ENCODE data around the gene CCDC170. TPM values are rescaled to one million over a fixed set of nuclear protein-coding genes. Genes with fewer than 3 reads are reported as not detected.

Gene CCDC170
- total and polyA plus RNA-seq, 3 donors from 2014 or later: 3.1 to 9.5 (median 3.3) TPM

- Histone ChIP-seq H3K4me3 (no peak overlapping the region), H3K9me3 (no peaks in the 10 kb centered on the region), H3K36me3 (ENCODE audit: low read depth, missing control alignments) (no peaks in the 10 kb centered on the region), H3K27ac (no peak overlapping the region), H3K4me1 (no peaks in the 10 kb centered on the region), H3K27me3 (no peaks in the 10 kb centered on the region)
- DNase-seq: no peak
- 90 to 91% methylated on average over 5 of the region's 5 CpGs for WGBS, 2 donors
- TF ChIP-seq CTCF (IDR thresholded peaks at IDR 0.05) (no peak), POLR2A (IDR thresholded peaks at IDR 0.05) (no peak)
- intact Hi-C loops (cut with DNase I; ENCODE audit: low total_unique reads): no loop called here
Observed at GRCh38 chr6:151624481-151624880, 130.7 kb downstream of the CCDC170 start.

- Histone ChIP-seq H3K27ac (no peak overlapping the region), H3K27me3 (no peaks in the 10 kb centered on the region), H3K9me3 (no peaks in the 10 kb centered on the region), H3K4me1 (no peaks in the 10 kb centered on the region), H3K36me3 (ENCODE audit: low read depth, missing control alignments) (no peaks in the 10 kb centered on the region), H3K4me3 (no peak overlapping the region)
- intact Hi-C loops (cut with DNase I; ENCODE audit: low total_unique reads): no loop called here
- DNase-seq: no peak
- 92 to 94% methylated on average over 7 of the region's 7 CpGs for WGBS, 2 donors
- no peak for TF ChIP-seq CTCF (IDR thresholded peaks at IDR 0.05)
Observed at GRCh38 chr6:151624900-151625536, 131.2 kb downstream of the CCDC170 start.

- H3K9me3 ChIP-seq: no peaks in the 10 kb centered on the region
- WGBS, 2 donors: 45 to 48% methylated on average over 3 of the region's 3 CpGs
- intact Hi-C loops (cut with DNase I; ENCODE audit: low total_unique reads): no loop called here
- DNase-seq: no peak
- H3K27ac ChIP-seq: no peak overlapping the region
- no peaks in the 10 kb centered on the region for H3K36me3 ChIP-seq (ENCODE audit: low read depth, missing control alignments)
- no peaks in the 10 kb centered on the region for H3K4me1 ChIP-seq
- no peak overlapping the region for H3K4me3 ChIP-seq
- H3K27me3 ChIP-seq: no peaks in the 10 kb centered on the region
- no peak for TF ChIP-seq POLR2A (IDR thresholded peaks at IDR 0.05)
- no peak for TF ChIP-seq CTCF (IDR thresholded peaks at IDR 0.05)
Observed at GRCh38 chr6:151627689-151628444, 134.1 kb downstream of the CCDC170 start.

GRCh38 chr6:151629791-151630190, 136.0 kb downstream of the CCDC170 start:
- H3K36me3 ChIP-seq (ENCODE audit: low read depth, missing control alignments): no peaks in the 10 kb centered on the region
- no peaks in the 10 kb centered on the region for H3K4me1 ChIP-seq
- H3K27ac ChIP-seq: no peak overlapping the region
- no peak overlapping the region for H3K4me3 ChIP-seq
- DNase-seq: no peak
- TF ChIP-seq POLR2A (IDR thresholded peaks at IDR 0.05) (no peak), CTCF (IDR thresholded peaks at IDR 0.05) (no peak)
- no peaks in the 10 kb centered on the region for H3K9me3 ChIP-seq
- intact Hi-C loops (cut with DNase I; ENCODE audit: low total_unique reads): no loop called here
- no peaks in the 10 kb centered on the region for H3K27me3 ChIP-seq
- 90% methylated on average over 4 of the region's 4 CpGs for WGBS, 2 donors

- intact Hi-C loops (cut with DNase I; ENCODE audit: low total_unique reads): no loop called here
- no peaks in the 10 kb centered on the region for H3K36me3 ChIP-seq (ENCODE audit: low read depth, missing control alignments)
- no peak for DNase-seq
- no peaks in the 10 kb centered on the region for H3K4me1 ChIP-seq
- H3K9me3 ChIP-seq: no peaks in the 10 kb centered on the region
- no peaks in the 10 kb centered on the region for H3K27me3 ChIP-seq
- no peak overlapping the region for H3K27ac ChIP-seq
- no peak overlapping the region for H3K4me3 ChIP-seq
- TF ChIP-seq CTCF (IDR thresholded peaks at IDR 0.05) (no peak), POLR2A (IDR thresholded peaks at IDR 0.05) (no peak)
Observed at GRCh38 chr6:151630387-151630786, 136.6 kb downstream of the CCDC170 start.
